ENCODE data around the gene MIA3.

MIA3 gene

GRCh38 chr1:222589462-222590302 is 28.2 kb upstream of the MIA3 start, which contains the start of gene TAF1A:
Gene TAF1A, minus strand, starts transcription at chr1:222589933.
- Histone ChIP-seq H2AFZ (ENCODE audit: low read depth, low read length) (peak within 1 kb of the TSS; percentile 18), H3K4me3 (ENCODE audit: insufficient read depth in 1 of 2, low read depth in 1 of 2, low read length in 2 of 2) (peak within 1 kb of the TSS; percentile 67 to 89), H3K27ac (ENCODE audit: low read length, poor library complexity, severe bottlenecking) (peak within 1 kb of the TSS; percentile 83), H3K4me2 (ENCODE audit: low read length, poor library complexity, severe bottlenecking) (peak within 1 kb of the TSS; percentile 97), H3K18ac (ENCODE audit: low read depth in 1 of 2, low read length in 2 of 2) (peak within 1 kb of the TSS; percentile 56 to 77), H2BK12ac (ENCODE audit: low read length in 2 of 2) (no peak within 1 kb of the TSS), H3K4me1 (ENCODE audit: control insufficient read depth, insufficient read depth, low read depth, low read length) (peaks cover 3% of the 10 kb centered on the region), H3K79me1 (replicated peaks; ENCODE audit: low read length, poor library complexity, severe bottlenecking) (peaks cover 10% of the 10 kb centered on the region), H2BK120ac (ENCODE audit: low read depth, low read length) (no peak within 1 kb of the TSS), H4K91ac (ENCODE audit: low read length) (no peak within 1 kb of the TSS), H3K14ac (ENCODE audit: low read length in 2 of 2) (no peak within 1 kb of the TSS), H2BK15ac (ENCODE audit: low read depth, poor library complexity, severe bottlenecking) (no peak within 1 kb of the TSS), H3K36me3 (ENCODE audit: control insufficient read depth in 1 of 2, insufficient read depth in 2 of 2, low read depth in 1 of 2, low read length in 2 of 2) (peaks cover 0 to 23% of the 10 kb centered on the region in 2 experiments), H2BK5ac (ENCODE audit: low read depth, low read length, poor library complexity, severe bottlenecking) (peak within 1 kb of the TSS; percentile 82), H3K4ac (ENCODE audit: low read depth in 1 of 2, low read length in 2 of 2) (peak within 1 kb of the TSS; percentile 60 to 93), H3K27me3 (ENCODE audit: control insufficient read depth in 1 of 2, insufficient read depth in 1 of 2, low read length in 2 of 2) (no peaks in the 10 kb centered on the region), H3K23ac (ENCODE audit: low read length in 2 of 2) (no peak within 1 kb of the TSS), H4K8ac (ENCODE audit: low read length) (peak within 1 kb of the TSS; percentile 94), H2AK5ac (ENCODE audit: low read length, severe bottlenecking) (no peak within 1 kb of the TSS), H3K9ac (ENCODE audit: low read length) (peak within 1 kb of the TSS; percentile 94), H3K9me3 (ENCODE audit: control insufficient read depth, low read length) (peaks cover 4% of the 10 kb centered on the region)
- peak; percentile 86 for DNase-seq
- WGBS: under 1% methylated on average over 39 of the region's 41 CpGs

- H2AK5ac ChIP-seq (ENCODE audit: low read length, severe bottlenecking): no peak overlapping the region
- H2AFZ ChIP-seq (ENCODE audit: low read depth, low read length): no peak overlapping the region
- H3K27ac ChIP-seq (ENCODE audit: low read length, poor library complexity, severe bottlenecking): no peak overlapping the region
- no peak overlapping the region for H3K4me3 ChIP-seq (ENCODE audit: insufficient read depth in 1 of 2, low read depth in 1 of 2, low read length in 2 of 2)
- H3K4me2 ChIP-seq (ENCODE audit: low read length, poor library complexity, severe bottlenecking): no peak overlapping the region
- no peak overlapping the region for H2BK15ac ChIP-seq (ENCODE audit: low read depth, poor library complexity, severe bottlenecking)
- no peak overlapping the region for H2BK12ac ChIP-seq (ENCODE audit: low read length in 2 of 2)
- no peak overlapping the region for H4K8ac ChIP-seq (ENCODE audit: low read length)
- H3K4ac ChIP-seq (ENCODE audit: low read depth in 1 of 2, low read length in 2 of 2): no peak overlapping the region
- H3K23ac ChIP-seq (ENCODE audit: low read length in 2 of 2): no peak overlapping the region
- no peak overlapping the region for H2BK5ac ChIP-seq (ENCODE audit: low read depth, low read length, poor library complexity, severe bottlenecking)
- DNase-seq: no peak
- peaks cover 3% of the 10 kb centered on the region for H3K4me1 ChIP-seq (ENCODE audit: control insufficient read depth, insufficient read depth, low read depth, low read length)
- no peak overlapping the region for H3K14ac ChIP-seq (ENCODE audit: low read length in 2 of 2)
- H2BK120ac ChIP-seq (ENCODE audit: low read depth, low read length): no peak overlapping the region
- H3K18ac ChIP-seq (ENCODE audit: low read depth in 1 of 2, low read length in 2 of 2): no peak overlapping the region
- H3K36me3 ChIP-seq (ENCODE audit: control insufficient read depth in 1 of 2, insufficient read depth in 2 of 2, low read depth in 1 of 2, low read length in 2 of 2): peaks cover 0 to 9% of the 10 kb centered on the region in 2 experiments
- no peaks in the 10 kb centered on the region for H3K27me3 ChIP-seq (ENCODE audit: control insufficient read depth in 1 of 2, insufficient read depth in 1 of 2, low read length in 2 of 2)
- H3K79me1 ChIP-seq (replicated peaks; ENCODE audit: low read length, poor library complexity, severe bottlenecking): peaks cover 8% of the 10 kb centered on the region
- 81% methylated on average over 3 of the region's 3 CpGs for WGBS
- peaks cover 9% of the 10 kb centered on the region for H3K9me3 ChIP-seq (ENCODE audit: control insufficient read depth, low read length)
- peak overlapping the region; percentile 26 for H3K9ac ChIP-seq (ENCODE audit: low read length)
- no peak overlapping the region for H4K91ac ChIP-seq (ENCODE audit: low read length)
Measured at GRCh38 chr1:222592171-222592570, 25.7 kb upstream of the MIA3 start.

GRCh38 chr1:222594789-222595188 is 23.1 kb upstream of the MIA3 start:
- Histone ChIP-seq H4K91ac (ENCODE audit: low read length) (no peak overlapping the region), H2BK120ac (ENCODE audit: low read depth, low read length) (no peak overlapping the region), H2BK15ac (ENCODE audit: low read depth, poor library complexity, severe bottlenecking) (no peak overlapping the region), H3K4me1 (ENCODE audit: control insufficient read depth, insufficient read depth, low read depth, low read length) (peaks cover 3% of the 10 kb centered on the region), H3K14ac (ENCODE audit: low read length in 2 of 2) (no peak overlapping the region), H3K9ac (ENCODE audit: low read length) (no peak overlapping the region), H2BK12ac (ENCODE audit: low read length in 2 of 2) (no peak overlapping the region), H2AK5ac (ENCODE audit: low read length, severe bottlenecking) (no peak overlapping the region), H3K4ac (ENCODE audit: low read depth in 1 of 2, low read length in 2 of 2) (no peak overlapping the region), H2AFZ (ENCODE audit: low read depth, low read length) (no peak overlapping the region), H3K18ac (ENCODE audit: low read depth in 1 of 2, low read length in 2 of 2) (no peak overlapping the region), H3K27me3 (ENCODE audit: control insufficient read depth in 1 of 2, insufficient read depth in 1 of 2, low read length in 2 of 2) (no peaks in the 10 kb centered on the region), H3K27ac (ENCODE audit: low read length, poor library complexity, severe bottlenecking) (no peak overlapping the region), H2BK5ac (ENCODE audit: low read depth, low read length, poor library complexity, severe bottlenecking) (no peak overlapping the region), H4K8ac (ENCODE audit: low read length) (no peak overlapping the region), H3K36me3 (ENCODE audit: control insufficient read depth in 1 of 2, insufficient read depth in 2 of 2, low read depth in 1 of 2, low read length in 2 of 2) (no peaks in the 10 kb centered on the region), H3K9me3 (ENCODE audit: control insufficient read depth, low read length) (peaks cover 9% of the 10 kb centered on the region), H3K23ac (ENCODE audit: low read length in 2 of 2) (no peak overlapping the region), H3K4me3 (ENCODE audit: insufficient read depth in 1 of 2, low read depth in 1 of 2, low read length in 2 of 2) (no peak overlapping the region), H3K4me2 (ENCODE audit: low read length, poor library complexity, severe bottlenecking) (no peak overlapping the region), H3K79me1 (replicated peaks; ENCODE audit: low read length, poor library complexity, severe bottlenecking) (peaks cover 4% of the 10 kb centered on the region)
- DNase-seq: no peak
- WGBS: no CpG with 5 or more reads among the region's 3 CpGs

GRCh38 chr1:222596696-222597095 is 21.2 kb upstream of the MIA3 start:
- H3K14ac ChIP-seq (ENCODE audit: low read length in 2 of 2): no peak overlapping the region
- no peak overlapping the region for H3K23ac ChIP-seq (ENCODE audit: low read length in 2 of 2)
- no peak overlapping the region for H3K18ac ChIP-seq (ENCODE audit: low read depth in 1 of 2, low read length in 2 of 2)
- no peaks in the 10 kb centered on the region for H3K4me1 ChIP-seq (ENCODE audit: control insufficient read depth, insufficient read depth, low read depth, low read length)
- no peak overlapping the region for H2BK15ac ChIP-seq (ENCODE audit: low read depth, poor library complexity, severe bottlenecking)
- no peak overlapping the region for H3K4me3 ChIP-seq (ENCODE audit: insufficient read depth in 1 of 2, low read depth in 1 of 2, low read length in 2 of 2)
- H3K36me3 ChIP-seq (ENCODE audit: control insufficient read depth in 1 of 2, insufficient read depth in 2 of 2, low read depth in 1 of 2, low read length in 2 of 2): no peaks in the 10 kb centered on the region
- WGBS: 78% methylated on average over 4 of the region's 4 CpGs
- H3K27me3 ChIP-seq (ENCODE audit: control insufficient read depth in 1 of 2, insufficient read depth in 1 of 2, low read length in 2 of 2): no peaks in the 10 kb centered on the region
- H3K27ac ChIP-seq (ENCODE audit: low read length, poor library complexity, severe bottlenecking): no peak overlapping the region
- no peak overlapping the region for H4K8ac ChIP-seq (ENCODE audit: low read length)
- no peak overlapping the region for H3K9ac ChIP-seq (ENCODE audit: low read length)
- DNase-seq: no peak
- H2AFZ ChIP-seq (ENCODE audit: low read depth, low read length): no peak overlapping the region
- H2AK5ac ChIP-seq (ENCODE audit: low read length, severe bottlenecking): no peak overlapping the region
- no peak overlapping the region for H4K91ac ChIP-seq (ENCODE audit: low read length)
- H3K4me2 ChIP-seq (ENCODE audit: low read length, poor library complexity, severe bottlenecking): no peak overlapping the region
- H3K79me1 ChIP-seq (replicated peaks; ENCODE audit: low read length, poor library complexity, severe bottlenecking): no peaks in the 10 kb centered on the region
- no peak overlapping the region for H2BK120ac ChIP-seq (ENCODE audit: low read depth, low read length)
- H2BK12ac ChIP-seq (ENCODE audit: low read length in 2 of 2): no peak overlapping the region
- peaks cover 9% of the 10 kb centered on the region for H3K9me3 ChIP-seq (ENCODE audit: control insufficient read depth, low read length)
- H3K4ac ChIP-seq (ENCODE audit: low read depth in 1 of 2, low read length in 2 of 2): no peak overlapping the region
- no peak overlapping the region for H2BK5ac ChIP-seq (ENCODE audit: low read depth, low read length, poor library complexity, severe bottlenecking)

Data from mesenchymal stem cell (in vitro differentiated cells and primary cell).